ENCODE results near the gene TOLLIP.

- TF ChIP-seq STAT5A (IDR thresholded peaks at IDR 0.05; ENCODE audit: borderline replicate concordance, low read length): no peak
- no peak for TF ChIP-seq NFIC (IDR thresholded peaks at IDR 0.05)
- TF ChIP-seq PCBP2 (IDR thresholded peaks at IDR 0.05; ENCODE audit: low read depth, low read length, poor library complexity, severe bottlenecking): no peak
- TF ChIP-seq POLR2A (conservative IDR thresholded peaks at IDR 0.05): no peak
- TF ChIP-seq, protein P1, sequence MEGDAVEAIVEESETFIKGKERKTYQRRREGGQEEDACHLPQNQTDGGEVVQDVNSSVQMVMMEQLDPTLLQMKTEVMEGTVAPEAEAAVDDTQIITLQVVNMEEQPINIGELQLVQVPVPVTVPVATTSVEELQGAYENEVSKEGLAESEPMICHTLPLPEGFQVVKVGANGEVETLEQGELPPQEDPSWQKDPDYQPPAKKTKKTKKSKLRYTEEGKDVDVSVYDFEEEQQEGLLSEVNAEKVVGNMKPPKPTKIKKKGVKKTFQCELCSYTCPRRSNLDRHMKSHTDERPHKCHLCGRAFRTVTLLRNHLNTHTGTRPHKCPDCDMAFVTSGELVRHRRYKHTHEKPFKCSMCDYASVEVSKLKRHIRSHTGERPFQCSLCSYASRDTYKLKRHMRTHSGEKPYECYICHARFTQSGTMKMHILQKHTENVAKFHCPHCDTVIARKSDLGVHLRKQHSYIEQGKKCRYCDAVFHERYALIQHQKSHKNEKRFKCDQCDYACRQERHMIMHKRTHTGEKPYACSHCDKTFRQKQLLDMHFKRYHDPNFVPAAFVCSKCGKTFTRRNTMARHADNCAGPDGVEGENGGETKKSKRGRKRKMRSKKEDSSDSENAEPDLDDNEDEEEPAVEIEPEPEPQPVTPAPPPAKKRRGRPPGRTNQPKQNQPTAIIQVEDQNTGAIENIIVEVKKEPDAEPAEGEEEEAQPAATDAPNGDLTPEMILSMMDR (IDR thresholded peaks at IDR 0.05 in 2 of 3, conservative IDR thresholded peaks at IDR 0.05 in 1 of 3; ENCODE audit: insufficient read depth in 2 of 3, low read depth in 1 of 3, low read length in 3 of 3): no peak
- TF ChIP-seq ATF7 (IDR thresholded peaks at IDR 0.05): no peak
- no peak for TF ChIP-seq MAFF (IDR thresholded peaks at IDR 0.05; ENCODE audit: low read length)
- TF ChIP-seq CCAR2 (IDR thresholded peaks at IDR 0.05; ENCODE audit: low read depth, low read length): no peak
These were observed 17.6 kb upstream of the TOLLIP start for GRCh38 chr11:1327064-1327460.

Data from K562 (cell line).